Measurements from ENCODE around the gene ZSWIM5.
"Not testable (repeated sequence)": the region's sequence is repeated elsewhere in the genome, so short reads cannot be mapped to it uniquely, and the experiment has no call there.

Gene ZSWIM5

DNA sequence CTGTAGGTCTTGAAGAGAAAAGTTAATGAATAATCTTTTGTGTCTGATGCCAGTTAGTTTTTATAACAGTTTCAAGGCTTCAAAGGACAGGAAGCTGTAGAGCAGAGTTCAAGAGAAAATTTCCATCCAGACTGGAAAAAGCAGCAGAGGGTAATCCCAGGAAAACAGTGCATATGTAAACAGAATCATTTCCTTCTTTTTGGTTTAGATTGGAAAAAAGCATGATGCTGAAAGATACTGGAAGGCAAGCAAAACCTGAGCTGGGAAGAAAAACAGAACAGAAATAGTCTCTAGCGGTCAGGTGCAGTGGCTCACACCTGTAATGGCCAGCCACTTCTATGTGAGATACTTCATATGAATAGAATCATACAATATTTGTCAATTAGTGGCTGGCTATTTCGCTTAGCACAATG is 71.9 kb downstream of the ZSWIM5 start:
- H4K5ac ChIP-seq (ENCODE audit: low read length): no peak overlapping the region
- no peaks in the 10 kb centered on the region for H3K79me1 ChIP-seq (ENCODE audit: low read length)
- H3K56ac ChIP-seq (ENCODE audit: low read length): no peak overlapping the region
- no peaks in the 10 kb centered on the region for H3K36me3 ChIP-seq (ENCODE audit: control insufficient read depth, insufficient read depth, low read length)
- H2BK5ac ChIP-seq (ENCODE audit: low read length): no peak overlapping the region
- no peak overlapping the region for H3K18ac ChIP-seq (ENCODE audit: low read length)
- H4K8ac ChIP-seq (ENCODE audit: low read depth, low read length): no peak overlapping the region
- H3K23ac ChIP-seq (ENCODE audit: low read length): no peak overlapping the region
- H3K4me2 ChIP-seq (ENCODE audit: low read length): no peak overlapping the region
- H3K79me2 ChIP-seq (ENCODE audit: control insufficient read depth, insufficient read depth, low read length): no peaks in the 10 kb centered on the region
- no peak overlapping the region for H2BK15ac ChIP-seq (replicated peaks; ENCODE audit: low read depth)
- no peak for DNase-seq
- no peak overlapping the region for H3K27ac ChIP-seq (ENCODE audit: low read depth, low read length)
- H2BK120ac ChIP-seq (ENCODE audit: low read depth, low read length): no peak overlapping the region
- H2AK5ac ChIP-seq (ENCODE audit: low read length): no peak overlapping the region
- no peak overlapping the region for H3K4ac ChIP-seq (ENCODE audit: low read depth, low read length)
- no peak overlapping the region for H3K9ac ChIP-seq (ENCODE audit: low read length)
- no peak overlapping the region for H3K4me3 ChIP-seq (ENCODE audit: low read length)
- no peaks in the 10 kb centered on the region for H3K27me3 ChIP-seq (ENCODE audit: insufficient read depth, low read length, poor library complexity)
- WGBS (ENCODE audit: extremely low coverage, insufficient coverage, low lambda C conversion rate): no CpG with 5 or more reads among the region's 2 CpGs
- H3K4me1 ChIP-seq (ENCODE audit: control insufficient read depth, low read depth, low read length): no peaks in the 10 kb centered on the region

- not testable (repeated sequence) for H3K4me2 ChIP-seq (ENCODE audit: low read length); H3K4me1 ChIP-seq (ENCODE audit: control insufficient read depth, low read depth, low read length); H3K27ac ChIP-seq (ENCODE audit: low read depth, low read length); H3K27me3 ChIP-seq (ENCODE audit: insufficient read depth, low read length, poor library complexity); H3K4me3 ChIP-seq (ENCODE audit: low read length); H3K23ac ChIP-seq (ENCODE audit: low read length); H3K9ac ChIP-seq (ENCODE audit: low read length); H2BK5ac ChIP-seq (ENCODE audit: low read length); H3K79me2 ChIP-seq (ENCODE audit: control insufficient read depth, insufficient read depth, low read length); H4K5ac ChIP-seq (ENCODE audit: low read length); DNase-seq; H2AK5ac ChIP-seq (ENCODE audit: low read length); H3K79me1 ChIP-seq (ENCODE audit: low read length); H2BK15ac ChIP-seq (replicated peaks; ENCODE audit: low read depth); H4K8ac ChIP-seq (ENCODE audit: low read depth, low read length); H2BK120ac ChIP-seq (ENCODE audit: low read depth, low read length); H3K36me3 ChIP-seq (ENCODE audit: control insufficient read depth, insufficient read depth, low read length); H3K4ac ChIP-seq (ENCODE audit: low read depth, low read length); H3K56ac ChIP-seq (ENCODE audit: low read length); H3K18ac ChIP-seq (ENCODE audit: low read length)
- no CpG with 5 or more reads among the region's 2 CpGs for WGBS (ENCODE audit: extremely low coverage, insufficient coverage, low lambda C conversion rate)
Measured at GRCh38 chr1:45132719-45133118, 73.7 kb downstream of the ZSWIM5 start.

GRCh38 chr1:45123358-45123757 is 83.0 kb downstream of the ZSWIM5 start:
- Histone ChIP-seq H3K4ac (ENCODE audit: low read depth, low read length) (no peak overlapping the region), H3K79me1 (ENCODE audit: low read length) (no peaks in the 10 kb centered on the region), H2BK15ac (replicated peaks; ENCODE audit: low read depth) (no peak overlapping the region), H3K4me3 (ENCODE audit: low read length) (no peak overlapping the region), H3K56ac (ENCODE audit: low read length) (no peak overlapping the region), H4K5ac (ENCODE audit: low read length) (no peak overlapping the region), H3K9ac (ENCODE audit: low read length) (no peak overlapping the region), H3K23ac (ENCODE audit: low read length) (no peak overlapping the region), H2AK5ac (ENCODE audit: low read length) (no peak overlapping the region), H3K4me2 (ENCODE audit: low read length) (no peak overlapping the region), H2BK5ac (ENCODE audit: low read length) (no peak overlapping the region), H3K4me1 (ENCODE audit: control insufficient read depth, low read depth, low read length) (peaks cover 4% of the 10 kb centered on the region), H2BK120ac (ENCODE audit: low read depth, low read length) (no peak overlapping the region), H3K36me3 (ENCODE audit: control insufficient read depth, insufficient read depth, low read length) (no peaks in the 10 kb centered on the region), H3K27ac (ENCODE audit: low read depth, low read length) (no peak overlapping the region), H3K18ac (ENCODE audit: low read length) (no peak overlapping the region), H4K8ac (ENCODE audit: low read depth, low read length) (no peak overlapping the region), H3K79me2 (ENCODE audit: control insufficient read depth, insufficient read depth, low read length) (no peaks in the 10 kb centered on the region), H3K27me3 (ENCODE audit: insufficient read depth, low read length, poor library complexity) (no peaks in the 10 kb centered on the region)
- peak; percentile 26 for DNase-seq
- WGBS (ENCODE audit: extremely low coverage, insufficient coverage, low lambda C conversion rate): no CpG with 5 or more reads among the region's 2 CpGs

GRCh38 chr1:45122724-45123123 is 83.7 kb downstream of the ZSWIM5 start:
- Histone ChIP-seq H3K4ac (ENCODE audit: low read depth, low read length) (no peak overlapping the region), H3K36me3 (ENCODE audit: control insufficient read depth, insufficient read depth, low read length) (no peaks in the 10 kb centered on the region), H3K23ac (ENCODE audit: low read length) (no peak overlapping the region), H2BK5ac (ENCODE audit: low read length) (no peak overlapping the region), H3K4me2 (ENCODE audit: low read length) (no peak overlapping the region), H3K27ac (ENCODE audit: low read depth, low read length) (no peak overlapping the region), H3K9ac (ENCODE audit: low read length) (no peak overlapping the region), H3K56ac (ENCODE audit: low read length) (no peak overlapping the region), H3K79me2 (ENCODE audit: control insufficient read depth, insufficient read depth, low read length) (no peaks in the 10 kb centered on the region), H3K4me1 (ENCODE audit: control insufficient read depth, low read depth, low read length) (peaks cover 4% of the 10 kb centered on the region), H3K79me1 (ENCODE audit: low read length) (no peaks in the 10 kb centered on the region), H3K4me3 (ENCODE audit: low read length) (no peak overlapping the region), H2AK5ac (ENCODE audit: low read length) (no peak overlapping the region), H2BK15ac (replicated peaks; ENCODE audit: low read depth) (no peak overlapping the region), H4K8ac (ENCODE audit: low read depth, low read length) (no peak overlapping the region), H2BK120ac (ENCODE audit: low read depth, low read length) (no peak overlapping the region), H3K27me3 (ENCODE audit: insufficient read depth, low read length, poor library complexity) (no peaks in the 10 kb centered on the region), H3K18ac (ENCODE audit: low read length) (no peak overlapping the region), H4K5ac (ENCODE audit: low read length) (no peak overlapping the region)
- WGBS (ENCODE audit: extremely low coverage, insufficient coverage, low lambda C conversion rate): no CpG with 5 or more reads among the region's 1 CpG
- DNase-seq: peak; percentile 25

GRCh38 chr1:45117766-45118165 is 88.6 kb downstream of the ZSWIM5 start:
- H3K27me3 ChIP-seq (ENCODE audit: insufficient read depth, low read length, poor library complexity): no peaks in the 10 kb centered on the region
- no peak overlapping the region for H3K18ac ChIP-seq (ENCODE audit: low read length)
- DNase-seq: no peak
- H3K79me2 ChIP-seq (ENCODE audit: control insufficient read depth, insufficient read depth, low read length): no peaks in the 10 kb centered on the region
- no peak overlapping the region for H4K8ac ChIP-seq (ENCODE audit: low read depth, low read length)
- no peak overlapping the region for H3K4me2 ChIP-seq (ENCODE audit: low read length)
- no peak overlapping the region for H3K9ac ChIP-seq (ENCODE audit: low read length)
- H3K4me3 ChIP-seq (ENCODE audit: low read length): no peak overlapping the region
- H3K79me1 ChIP-seq (ENCODE audit: low read length): no peaks in the 10 kb centered on the region
- H2BK15ac ChIP-seq (replicated peaks; ENCODE audit: low read depth): no peak overlapping the region
- no peak overlapping the region for H2BK5ac ChIP-seq (ENCODE audit: low read length)
- no peak overlapping the region for H2BK120ac ChIP-seq (ENCODE audit: low read depth, low read length)
- H3K23ac ChIP-seq (ENCODE audit: low read length): no peak overlapping the region
- H3K56ac ChIP-seq (ENCODE audit: low read length): no peak overlapping the region
- no peak overlapping the region for H3K27ac ChIP-seq (ENCODE audit: low read depth, low read length)
- H3K4ac ChIP-seq (ENCODE audit: low read depth, low read length): no peak overlapping the region
- no CpG with 5 or more reads among the region's 1 CpG for WGBS (ENCODE audit: extremely low coverage, insufficient coverage, low lambda C conversion rate)
- no peak overlapping the region for H4K5ac ChIP-seq (ENCODE audit: low read length)
- H2AK5ac ChIP-seq (ENCODE audit: low read length): no peak overlapping the region
- H3K36me3 ChIP-seq (ENCODE audit: control insufficient read depth, insufficient read depth, low read length): no peaks in the 10 kb centered on the region
- peaks cover 2% of the 10 kb centered on the region for H3K4me1 ChIP-seq (ENCODE audit: control insufficient read depth, low read depth, low read length)

DNA sequence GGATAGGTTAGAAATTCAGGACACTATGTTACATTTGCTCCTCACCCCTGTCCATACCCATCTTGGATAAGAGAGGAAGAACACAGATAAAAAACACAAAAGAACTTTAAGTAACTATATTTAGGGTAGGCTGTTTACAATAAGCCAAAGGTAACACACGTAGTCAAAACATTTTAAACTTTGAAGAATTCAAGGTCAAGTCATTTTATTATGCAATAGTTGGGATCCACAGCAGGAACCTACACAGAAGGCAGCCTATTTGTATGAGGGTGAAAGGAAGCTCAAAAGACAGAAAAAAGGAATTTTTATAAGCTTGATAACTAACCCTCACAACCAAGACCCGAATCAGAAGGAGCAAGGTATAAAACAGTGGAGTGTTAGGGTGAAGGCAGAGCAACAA is 89.6 kb downstream of the ZSWIM5 start:
- Histone ChIP-seq H4K5ac (ENCODE audit: low read length) (no peak overlapping the region), H3K23ac (ENCODE audit: low read length) (no peak overlapping the region), H3K56ac (ENCODE audit: low read length) (no peak overlapping the region), H3K27ac (ENCODE audit: low read depth, low read length) (no peak overlapping the region), H4K8ac (ENCODE audit: low read depth, low read length) (no peak overlapping the region), H2BK5ac (ENCODE audit: low read length) (no peak overlapping the region), H3K9ac (ENCODE audit: low read length) (no peak overlapping the region), H3K27me3 (ENCODE audit: insufficient read depth, low read length, poor library complexity) (no peaks in the 10 kb centered on the region), H2BK120ac (ENCODE audit: low read depth, low read length) (no peak overlapping the region), H3K79me2 (ENCODE audit: control insufficient read depth, insufficient read depth, low read length) (no peaks in the 10 kb centered on the region), H3K4me1 (ENCODE audit: control insufficient read depth, low read depth, low read length) (no peaks in the 10 kb centered on the region), H3K4me2 (ENCODE audit: low read length) (no peak overlapping the region), H2AK5ac (ENCODE audit: low read length) (no peak overlapping the region), H3K18ac (ENCODE audit: low read length) (no peak overlapping the region), H3K4me3 (ENCODE audit: low read length) (no peak overlapping the region), H3K36me3 (ENCODE audit: control insufficient read depth, insufficient read depth, low read length) (no peaks in the 10 kb centered on the region), H3K79me1 (ENCODE audit: low read length) (no peaks in the 10 kb centered on the region), H2BK15ac (replicated peaks; ENCODE audit: low read depth) (no peak overlapping the region), H3K4ac (ENCODE audit: low read depth, low read length) (no peak overlapping the region)
- no peak for DNase-seq
- WGBS (ENCODE audit: extremely low coverage, insufficient coverage, low lambda C conversion rate): no CpG with 5 or more reads among the region's 2 CpGs
